ES-I3 (cell line): Measurements from ENCODE around the gene KPNB1.

ENCODE experiments used
- H3K36me3 ChIP-seq: 2 replicates; pipeline ENCODE4 v1.6.1; 2013; ENCODE audit warnings: mild to moderate bottlenecking, low read length, control low read depth, moderate library complexity; ENCODE audit not compliant: insufficient read depth
- H3K4me1 ChIP-seq: 2 replicates; pipeline ENCODE4 v1.6.1; 2013; ENCODE audit warnings: mild to moderate bottlenecking, control low read depth, low read length; ENCODE audit not compliant: insufficient read depth
- H3K9ac ChIP-seq: 2 replicates; pipeline ENCODE4 v1.6.1; 2013; ENCODE audit warnings: low read depth, mild to moderate bottlenecking, low read length, moderate library complexity
- H3K9me3 ChIP-seq: 2 replicates; pipeline ENCODE4 v1.6.1; 2013; ENCODE audit warnings: mild to moderate bottlenecking, low read length, moderate library complexity; ENCODE audit not compliant: control insufficient read depth, insufficient read depth

The KPNB1 gene

DNA sequence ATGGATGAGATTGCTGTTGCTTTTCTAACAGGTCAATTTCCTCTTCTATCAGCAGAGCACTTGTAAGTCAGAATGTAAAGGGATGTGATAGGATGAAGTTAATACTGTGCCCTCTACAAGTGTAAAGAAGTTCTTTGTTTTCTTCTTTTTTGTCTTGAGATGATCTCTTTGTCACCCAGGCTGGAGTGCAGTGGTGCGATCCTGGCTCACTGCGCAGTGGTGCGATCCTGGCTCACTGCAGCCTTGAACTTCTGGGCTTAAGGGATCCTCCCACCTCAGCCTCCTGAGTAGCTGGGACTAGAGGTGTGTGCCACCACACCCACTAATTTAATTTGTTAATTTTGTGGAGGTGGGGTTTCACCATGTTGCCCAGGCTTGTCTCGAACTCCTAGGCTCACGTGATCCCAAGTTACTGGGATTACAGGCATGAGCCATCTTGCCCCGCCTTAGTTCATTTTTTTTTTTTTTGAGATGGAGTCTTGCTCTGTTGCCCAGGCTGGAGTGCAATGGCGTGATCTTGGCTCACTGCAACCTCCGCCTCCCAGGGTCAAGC lies 21.6 kb upstream of the KPNB1 start:
- H3K36me3 ChIP-seq: peaks cover 10% of the 10 kb centered on the region; the same call in 1 of the 2 replicates
- no peak overlapping the region for H3K9ac ChIP-seq
- H3K4me1 ChIP-seq: peaks cover 7% of the 10 kb centered on the region; the same call in 1 of the 2 replicates

DNA sequence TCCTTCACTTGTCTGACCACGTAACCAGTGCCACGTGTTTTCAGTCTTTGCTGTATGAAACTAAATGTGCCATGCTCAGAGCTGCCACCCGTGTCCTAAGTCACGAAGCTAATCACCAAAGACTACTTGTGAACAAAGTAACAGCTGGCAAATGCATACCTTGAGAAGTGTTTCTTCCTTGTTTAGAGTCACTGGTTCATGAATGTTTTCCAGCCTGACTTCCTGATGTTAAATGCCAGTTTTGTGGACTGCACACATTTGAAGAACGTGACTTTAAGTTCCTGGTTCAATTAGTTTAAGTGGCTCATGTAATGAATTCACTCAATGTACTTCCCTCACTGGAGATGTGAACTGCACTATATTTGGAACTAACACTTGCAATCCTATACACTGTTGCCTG lies 19.9 kb upstream of the KPNB1 start:
- H3K9me3 ChIP-seq: no peaks in the 10 kb centered on the region
- peaks cover 5% of the 10 kb centered on the region; the same call in 1 of the 2 replicates for H3K36me3 ChIP-seq
- no peaks in the 10 kb centered on the region for H3K4me1 ChIP-seq
- H3K9ac ChIP-seq: no peak overlapping the region

More for the DNA sequence above, 21.6 kb upstream of the KPNB1 start:
- no peaks in the 10 kb centered on the region for H3K9me3 ChIP-seq

DNA sequence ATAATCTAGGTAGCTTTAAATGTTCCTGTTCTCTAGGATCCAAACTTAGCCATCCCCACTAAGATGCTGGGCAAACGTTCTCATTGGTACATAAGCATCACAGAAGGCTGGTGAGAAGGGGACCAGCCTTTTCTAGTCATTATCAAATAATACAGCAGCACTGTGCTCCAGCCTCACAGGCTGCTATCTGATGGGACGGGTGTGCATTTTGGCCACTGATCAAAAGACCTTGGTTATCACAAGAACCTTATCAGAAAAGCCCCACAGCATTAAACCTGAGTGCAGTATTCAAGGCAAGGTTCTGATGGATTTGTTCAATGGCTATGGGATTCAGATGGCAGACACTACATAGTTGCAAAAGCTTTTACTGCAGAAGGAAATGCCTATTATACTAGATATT lies 19.1 kb upstream of the KPNB1 start:
- Histone ChIP-seq H3K9ac (no peak overlapping the region), H3K9me3 (no peaks in the 10 kb centered on the region), H3K4me1 (no peaks in the 10 kb centered on the region), H3K36me3 (no peaks in the 10 kb centered on the region)

DNA sequence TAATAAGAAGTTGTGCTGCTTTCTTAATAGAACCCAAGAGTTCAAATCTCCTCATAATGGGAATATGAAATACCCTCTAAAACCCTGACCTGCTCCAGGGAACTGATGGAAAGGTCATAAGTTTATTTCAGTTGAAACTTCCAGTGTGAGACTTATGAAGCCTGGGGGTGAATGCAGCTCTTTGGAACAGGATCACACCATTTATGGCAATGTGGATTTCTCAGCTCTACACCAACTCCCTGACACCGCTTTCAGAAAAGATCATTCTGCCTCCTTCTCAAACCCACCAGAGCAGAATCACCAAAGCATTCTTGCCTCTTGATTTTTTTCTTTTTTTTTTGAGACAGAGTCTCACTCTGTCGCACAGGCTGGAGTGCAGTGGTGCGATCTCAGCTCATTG lies 16.7 kb upstream of the KPNB1 start:
- 0 out of 2 replicates have a peak, but pooled peaks cover 3% of the 10 kb centered on the region for H3K36me3 ChIP-seq
- no peaks in the 10 kb centered on the region for H3K4me1 ChIP-seq
- no peaks in the 10 kb centered on the region for H3K9me3 ChIP-seq
- no peak overlapping the region for H3K9ac ChIP-seq

DNA sequence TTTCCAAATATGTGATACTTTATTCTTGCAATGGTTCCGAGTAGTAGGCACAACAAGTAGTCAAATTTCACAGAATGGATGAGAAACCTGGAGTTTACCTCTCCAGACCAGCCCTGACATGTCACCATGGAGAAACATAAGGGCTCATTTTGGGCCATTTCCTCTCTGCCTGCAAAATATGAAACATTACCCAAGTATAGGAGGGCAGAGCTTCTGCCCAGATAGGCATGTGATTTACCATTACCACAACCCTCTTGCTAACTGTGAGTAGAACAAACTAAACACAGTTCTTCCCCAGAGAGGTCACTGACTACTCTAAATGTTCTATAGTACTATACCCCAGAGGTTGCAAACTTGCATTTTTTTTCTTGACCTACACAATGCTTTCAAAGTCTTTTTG lies 15.7 kb upstream of the KPNB1 start:
- Histone ChIP-seq H3K9ac (no peak overlapping the region), H3K36me3 (0 out of 2 replicates have a peak, but pooled peaks cover 3% of the 10 kb centered on the region), H3K4me1 (no peaks in the 10 kb centered on the region), H3K9me3 (no peaks in the 10 kb centered on the region)

DNA sequence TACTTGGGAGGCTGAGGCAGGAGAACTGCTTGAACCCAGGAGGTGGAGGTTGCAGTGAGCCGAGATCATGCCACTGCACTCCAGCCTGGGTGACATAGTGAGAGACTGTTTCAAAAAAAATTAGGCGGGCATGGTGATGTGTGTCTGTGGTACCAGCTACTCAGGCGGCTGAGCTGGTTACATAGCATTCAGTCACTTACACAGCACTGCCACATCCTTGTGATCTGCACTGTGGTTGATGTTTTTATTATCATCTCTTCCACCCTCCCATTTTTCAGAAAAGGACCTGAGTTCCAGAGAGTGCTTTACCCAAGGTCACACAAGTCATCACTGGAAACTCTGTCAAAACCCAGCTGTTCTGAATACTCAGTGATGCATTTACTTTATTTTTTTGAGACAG lies 14.8 kb upstream of the KPNB1 start:
- Histone ChIP-seq H3K9ac (no peak overlapping the region), H3K36me3 (0 out of 2 replicates have a peak, but pooled peaks cover 3% of the 10 kb centered on the region), H3K4me1 (no peaks in the 10 kb centered on the region), H3K9me3 (no peaks in the 10 kb centered on the region)

DNA sequence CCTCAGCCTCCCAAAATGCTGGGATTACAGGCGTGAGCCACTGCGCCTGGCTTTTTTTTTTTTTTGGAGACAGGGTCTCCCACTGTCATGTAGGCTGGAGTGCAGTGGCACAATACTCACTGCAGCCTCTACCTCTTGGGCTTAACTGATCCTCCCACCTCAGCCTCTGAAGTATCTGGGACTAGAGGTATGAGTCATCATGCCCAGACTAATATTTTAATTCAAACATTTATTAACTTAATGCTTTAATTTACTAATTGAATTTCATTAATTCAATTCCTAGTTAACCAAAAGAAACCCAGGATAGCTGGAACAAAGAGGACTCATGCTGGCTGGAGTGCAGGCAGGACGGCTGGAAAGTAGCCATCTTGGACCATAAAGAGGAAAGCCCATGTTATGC lies 14.0 kb upstream of the KPNB1 start:
- no peaks in the 10 kb centered on the region for H3K9me3 ChIP-seq
- H3K36me3 ChIP-seq: 0 out of 2 replicates have a peak, but pooled peaks cover 3% of the 10 kb centered on the region
- no peak overlapping the region for H3K9ac ChIP-seq
- H3K4me1 ChIP-seq: no peaks in the 10 kb centered on the region

DNA sequence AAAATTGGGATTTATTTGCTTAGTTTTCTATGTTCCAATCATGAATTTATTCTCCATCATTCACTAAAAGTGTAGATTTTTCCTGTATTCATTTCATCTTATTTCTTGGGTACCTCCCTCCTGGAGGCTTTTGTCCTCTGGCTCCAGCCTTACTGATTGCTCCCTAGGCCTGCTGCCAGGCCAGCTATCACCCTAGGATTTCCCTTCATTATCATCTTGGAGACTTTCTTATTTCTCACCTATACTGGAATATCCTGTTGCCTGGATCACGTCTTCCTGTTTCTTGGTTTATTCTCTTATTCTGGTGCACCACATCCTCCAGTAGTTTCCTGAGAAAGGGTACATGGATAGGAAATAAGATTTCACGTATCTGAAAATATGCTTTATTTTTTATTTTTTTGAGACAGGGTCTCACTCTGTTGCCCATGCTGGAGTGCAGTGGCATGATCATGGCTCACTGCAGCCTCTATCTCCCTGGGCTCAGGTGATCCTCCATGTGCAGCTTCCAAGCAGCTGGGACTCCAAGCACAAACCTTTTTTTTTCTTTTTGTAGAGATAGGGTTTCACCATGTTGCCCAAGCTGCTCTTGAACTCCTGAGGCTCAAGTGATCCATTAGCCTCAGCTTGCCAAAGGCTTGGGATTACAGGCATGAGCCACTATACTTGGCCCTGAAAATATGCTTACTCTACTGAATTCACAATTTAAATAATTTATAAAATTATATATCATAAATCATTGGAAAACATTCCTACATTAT lies 13.3 kb upstream of the KPNB1 start:
- H3K36me3 ChIP-seq: 0 out of 2 replicates have a peak, but pooled peaks cover 3% of the 10 kb centered on the region
- H3K9ac ChIP-seq: no peak overlapping the region
- H3K4me1 ChIP-seq: no peaks in the 10 kb centered on the region
- H3K9me3 ChIP-seq: no peaks in the 10 kb centered on the region

DNA sequence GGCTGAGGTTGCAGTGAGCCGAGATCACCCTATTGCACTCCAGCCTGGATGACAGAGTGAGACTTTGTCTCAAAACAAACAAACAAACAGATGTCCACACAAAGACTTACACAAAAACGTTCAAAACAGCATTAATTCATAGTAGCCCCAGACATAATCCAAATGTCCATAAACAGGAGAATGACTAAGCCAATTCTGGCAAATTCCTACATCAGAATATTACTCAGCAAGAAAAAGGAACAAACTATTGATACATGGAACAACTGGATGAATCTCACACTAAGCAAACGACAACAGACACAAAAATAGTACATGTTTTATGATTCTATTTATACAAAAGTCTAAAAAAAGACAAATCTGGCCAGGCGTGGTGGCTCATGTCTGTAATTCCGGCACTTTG lies 10.8 kb upstream of the KPNB1 start:
- H3K9me3 ChIP-seq: no peaks in the 10 kb centered on the region
- no peaks in the 10 kb centered on the region for H3K4me1 ChIP-seq
- 0 out of 2 replicates have a peak, but pooled peaks cover 3% of the 10 kb centered on the region for H3K36me3 ChIP-seq
- H3K9ac ChIP-seq: no peak overlapping the region

DNA sequence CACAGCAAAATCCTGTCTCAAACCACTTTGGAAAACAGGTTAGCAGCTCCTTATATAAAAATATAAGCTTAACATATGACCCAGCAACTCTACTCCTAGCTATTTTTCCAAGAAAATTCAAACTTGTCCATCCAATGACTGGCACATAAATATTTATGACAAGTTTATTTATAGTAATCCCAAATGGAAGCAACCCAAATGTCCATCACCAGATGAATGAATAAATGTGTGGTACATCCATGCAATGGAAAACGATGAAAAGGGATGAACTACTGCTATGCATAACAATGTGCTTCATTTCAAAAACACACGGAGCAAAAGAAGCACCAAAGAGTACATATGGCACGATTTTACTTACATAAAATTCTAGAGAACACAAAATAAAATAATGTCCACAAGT lies 9.6 kb upstream of the KPNB1 start:
- Histone ChIP-seq H3K9ac (no peak overlapping the region), H3K36me3 (0 out of 2 replicates have a peak, but pooled peaks cover 3% of the 10 kb centered on the region), H3K9me3 (no peaks in the 10 kb centered on the region), H3K4me1 (no peaks in the 10 kb centered on the region)

DNA sequence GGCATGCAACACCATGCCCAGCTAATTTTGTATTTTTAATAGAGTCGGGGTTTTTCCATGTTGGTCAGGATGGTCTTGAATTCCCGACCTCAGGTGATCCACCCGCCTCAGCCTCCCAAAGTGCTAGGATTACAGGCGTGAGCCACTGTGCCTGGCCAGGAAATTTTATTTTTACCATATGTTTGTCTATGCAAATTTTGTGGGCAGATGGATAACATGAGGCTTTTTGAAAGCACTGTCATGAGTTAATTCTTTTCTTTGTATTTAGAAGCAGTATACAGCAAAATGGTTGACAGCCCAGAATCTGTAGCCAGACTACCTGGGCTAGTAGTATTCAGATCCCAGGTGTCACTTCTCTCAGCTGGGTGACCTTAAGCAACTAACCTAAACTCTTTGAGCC lies 8.5 kb upstream of the KPNB1 start:
- Histone ChIP-seq H3K9ac (no peak overlapping the region), H3K4me1 (no peaks in the 10 kb centered on the region), H3K36me3 (0 out of 2 replicates have a peak, but pooled peaks cover 3% of the 10 kb centered on the region), H3K9me3 (no peaks in the 10 kb centered on the region)

DNA sequence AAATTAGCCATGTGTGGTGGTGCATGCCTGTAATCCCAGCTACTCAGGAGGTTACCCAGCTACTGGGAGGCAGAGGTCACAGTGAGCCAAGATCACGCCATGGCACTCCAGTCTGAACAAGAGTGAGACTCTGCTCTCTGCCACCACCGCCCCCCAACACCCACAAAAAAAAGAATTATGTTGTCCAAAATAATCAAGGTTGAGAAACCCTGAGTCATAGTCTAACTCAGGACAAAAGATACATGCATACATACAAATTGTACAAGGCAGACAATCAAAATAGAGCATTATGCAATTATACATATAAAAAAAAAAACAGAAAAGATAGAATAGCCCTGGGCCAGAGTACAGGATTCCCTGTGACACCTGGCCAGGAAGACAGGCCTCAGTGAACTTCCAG lies 6.6 kb upstream of the KPNB1 start:
- H3K9me3 ChIP-seq: no peaks in the 10 kb centered on the region

DNA sequence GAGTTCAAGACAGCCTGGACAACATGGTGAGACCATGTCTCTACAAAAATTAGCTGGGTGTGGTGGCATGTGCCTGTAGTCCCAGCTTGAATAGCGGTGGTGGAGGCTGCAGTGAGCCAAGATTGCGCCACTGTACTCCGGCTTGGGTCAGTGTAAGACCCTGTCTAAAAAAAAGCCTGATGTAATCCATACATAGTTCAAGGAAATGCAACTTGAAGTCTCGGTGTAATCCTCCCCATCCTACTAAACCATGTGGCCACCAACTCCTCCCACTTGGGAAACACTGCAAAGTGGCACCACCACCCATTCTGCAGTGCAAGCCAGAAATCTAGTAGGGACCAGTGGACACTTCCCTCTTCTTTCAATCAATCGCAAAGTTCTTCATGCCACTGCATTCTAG lies 5.4 kb upstream of the KPNB1 start:
- Histone ChIP-seq H3K9me3 (no peaks in the 10 kb centered on the region), H3K4me1 (no peaks in the 10 kb centered on the region), H3K9ac (no peak overlapping the region), H3K36me3 (no peaks in the 10 kb centered on the region)

More for the DNA sequence above, 6.6 kb upstream of the KPNB1 start:
- Histone ChIP-seq H3K4me1 (no peaks in the 10 kb centered on the region), H3K9ac (no peak overlapping the region), H3K36me3 (no peaks in the 10 kb centered on the region)

DNA sequence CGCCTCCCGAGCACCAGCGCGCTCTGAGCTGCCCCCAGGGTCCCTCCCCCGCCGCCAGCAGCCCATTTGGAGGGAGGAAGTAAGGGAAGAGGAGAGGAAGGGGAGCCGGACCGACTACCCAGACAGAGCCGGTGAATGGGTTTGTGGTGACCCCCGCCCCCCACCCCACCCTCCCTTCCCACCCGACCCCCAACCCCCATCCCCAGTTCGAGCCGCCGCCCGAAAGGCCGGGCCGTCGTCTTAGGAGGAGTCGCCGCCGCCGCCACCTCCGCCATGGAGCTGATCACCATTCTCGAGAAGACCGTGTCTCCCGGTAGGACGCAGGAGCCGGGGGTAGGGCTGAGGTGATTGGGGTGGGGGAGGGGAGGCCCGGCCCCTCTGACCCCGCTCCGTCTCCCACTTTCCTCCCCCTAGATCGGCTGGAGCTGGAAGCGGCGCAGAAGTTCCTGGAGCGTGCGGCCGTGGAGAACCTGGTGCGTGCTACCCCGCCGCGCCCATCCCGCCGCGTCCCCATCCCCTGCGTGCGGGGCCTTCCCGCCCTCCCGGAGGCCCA lies 329 bp downstream of the KPNB1 start:
- Histone ChIP-seq H3K36me3 (peaks cover 35% of the 10 kb centered on the region), H3K4me1 (peaks cover 10% of the 10 kb centered on the region), H3K9me3 (no peaks in the 10 kb centered on the region), H3K9ac (peak overlapping the region; percentile 65)
